DMS114 treated with DMSO at 0.1 percent for 48 hours (cell line): Measurements from ENCODE around the gene FABP3.
"Not testable (repeated sequence)": the region's sequence is repeated elsewhere in the genome, so short reads cannot be mapped to it uniquely, and the experiment has no call there.

Experiments used
- DNase-seq: peaks from one replicate; lab custom pipeline; 2025; ENCODE audit not compliant: unreplicated experiment; lab: John Stamatoyannopoulos, UW

Gene FABP3

DNA sequence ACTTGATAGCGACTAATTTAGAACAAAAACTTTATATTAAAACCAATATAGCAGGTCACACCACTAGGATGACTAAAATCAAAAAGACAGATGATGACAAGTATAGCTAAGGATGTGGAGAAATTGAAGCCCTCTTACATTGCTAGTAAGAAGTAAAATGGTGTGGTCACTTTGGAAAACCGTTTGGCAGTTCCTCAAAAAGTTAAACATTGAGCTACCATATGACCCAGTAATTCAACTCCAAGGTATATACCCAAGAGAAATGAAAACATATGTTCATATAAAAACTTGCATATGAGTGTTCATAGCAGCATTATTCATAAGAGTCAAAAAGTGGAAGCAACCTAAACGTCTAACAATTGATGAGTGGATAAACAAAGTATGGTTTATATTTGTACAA, 27.1 kb upstream of the FABP3 start:
- DNase-seq = no peak

DNA sequence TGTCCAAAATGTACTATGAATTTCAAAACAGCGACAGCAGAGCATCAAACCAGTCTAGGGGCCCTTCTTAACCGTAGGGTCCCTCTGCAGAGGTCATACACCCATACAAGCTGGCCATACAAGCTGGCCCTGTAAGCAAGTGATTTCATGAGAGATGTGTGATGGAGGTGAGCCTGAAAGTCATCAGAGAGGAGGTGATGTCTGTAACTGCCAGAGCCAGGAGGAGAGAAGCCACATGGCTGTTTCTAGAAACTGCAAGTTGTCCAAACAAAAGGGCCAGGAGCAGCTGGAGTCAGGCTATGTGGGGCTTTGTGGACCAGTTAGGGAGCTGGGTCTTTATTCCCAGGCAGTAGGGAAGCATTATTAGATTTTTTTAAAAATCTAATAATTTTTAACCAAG, 25.4 kb upstream of the FABP3 start:
- DNase-seq = no peak

DNA sequence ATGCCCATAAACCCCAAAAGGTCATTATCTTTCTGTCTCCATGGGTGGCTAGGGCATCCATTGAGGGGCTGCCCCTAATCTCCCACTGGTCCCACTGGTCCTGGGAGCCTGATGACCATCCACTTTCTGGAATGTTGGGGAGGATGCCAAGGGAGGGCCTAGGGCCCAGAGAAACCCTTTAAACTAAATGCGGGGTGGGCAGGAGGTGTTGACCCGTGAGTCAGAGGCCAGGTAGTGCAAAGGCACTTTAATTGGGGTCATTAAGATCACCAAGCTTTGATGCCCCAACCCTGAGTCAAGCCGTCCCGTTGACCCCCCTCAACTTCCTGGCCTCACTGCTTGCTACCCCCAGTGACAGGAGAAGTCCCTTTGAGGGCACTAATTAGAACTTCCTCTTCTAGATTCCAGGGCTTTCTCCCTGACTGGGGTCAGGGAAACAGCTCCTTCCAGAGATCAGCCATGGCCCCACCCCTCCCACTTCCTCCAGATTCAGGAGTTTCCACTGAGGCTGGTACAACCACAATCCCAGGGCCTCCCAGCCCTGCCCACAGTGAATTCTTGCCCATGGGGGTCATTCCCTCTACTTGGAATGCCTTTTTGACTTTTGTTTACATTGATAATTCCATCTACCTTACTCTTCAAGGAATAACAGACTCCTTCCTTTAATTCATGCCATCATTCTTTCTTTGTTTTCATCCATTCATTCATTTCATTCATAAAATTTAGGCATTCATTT, 24.7 kb upstream of the FABP3 start:
- DNase-seq = no peak

- DNase-seq = no peak
Measured at GRCh38 chr1:31396633-31397351, 23.9 kb upstream of the FABP3 start.

GRCh38 chr1:31394584-31395193, 21.8 kb upstream of the FABP3 start:
- DNase-seq = peak; percentile 50

GRCh38 chr1:31393463-31393862, 20.6 kb upstream of the FABP3 start:
- no peak for DNase-seq

- no peak for DNase-seq
Measured at GRCh38 chr1:31390071-31390470, 17.2 kb upstream of the FABP3 start.

- DNase-seq = no peak
Measured at GRCh38 chr1:31389616-31390015, 16.7 kb upstream of the FABP3 start.

DNA sequence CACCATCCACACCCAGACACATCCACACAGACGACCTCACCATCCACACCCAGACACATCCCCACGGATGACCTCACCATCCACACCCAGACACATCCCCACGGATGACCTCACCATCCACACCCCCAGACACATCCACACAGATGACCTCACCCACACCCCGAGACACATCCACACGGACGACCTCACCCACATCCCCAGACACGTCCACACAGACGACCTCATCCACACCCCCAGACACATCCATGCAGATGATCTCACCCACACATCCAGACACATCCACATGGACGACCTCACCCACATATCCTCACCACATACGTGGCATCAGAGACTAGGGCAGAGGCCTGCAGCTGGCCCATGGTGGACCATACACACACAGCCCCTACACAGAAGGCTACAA, 14.7 kb upstream of the FABP3 start:
- no peak for DNase-seq

GRCh38 chr1:31386576-31387243, 13.8 kb upstream of the FABP3 start:
- not testable (repeated sequence) for DNase-seq

- DNase-seq = no peak
Measured at GRCh38 chr1:31383967-31384366, 11.1 kb upstream of the FABP3 start.

DNA sequence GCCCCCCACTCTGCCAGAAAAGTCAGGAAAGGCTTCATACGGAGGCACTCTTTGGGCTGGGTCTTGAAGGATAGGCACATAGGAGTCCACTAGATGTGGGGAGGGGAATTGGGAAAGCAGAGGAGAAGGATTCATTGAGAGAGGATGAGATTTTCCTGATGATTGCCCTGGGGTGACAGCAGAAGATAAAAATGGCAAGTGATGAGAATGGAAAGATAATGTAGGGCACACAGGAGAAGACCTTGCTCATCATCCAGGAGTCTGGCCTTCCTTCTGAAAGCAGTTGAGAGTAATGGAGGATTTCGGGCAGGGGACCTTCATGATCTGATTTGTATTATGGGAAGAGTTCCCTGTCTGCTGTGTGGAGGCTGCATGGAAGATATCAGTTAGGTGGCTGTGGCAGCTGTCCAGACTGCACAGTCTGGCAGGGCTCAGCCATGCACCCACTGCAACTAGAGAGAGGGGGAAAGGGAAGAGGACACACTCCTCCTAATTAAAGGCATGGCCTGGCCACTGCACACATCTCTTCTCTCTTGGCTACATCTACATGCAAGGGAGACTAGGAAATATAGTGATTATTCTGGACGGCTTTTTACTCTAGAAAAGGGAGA, 9.6 kb upstream of the FABP3 start:
- DNase-seq = no peak

GRCh38 chr1:31381394-31382294, 8.8 kb upstream of the FABP3 start:
- DNase-seq = no peak

DNA sequence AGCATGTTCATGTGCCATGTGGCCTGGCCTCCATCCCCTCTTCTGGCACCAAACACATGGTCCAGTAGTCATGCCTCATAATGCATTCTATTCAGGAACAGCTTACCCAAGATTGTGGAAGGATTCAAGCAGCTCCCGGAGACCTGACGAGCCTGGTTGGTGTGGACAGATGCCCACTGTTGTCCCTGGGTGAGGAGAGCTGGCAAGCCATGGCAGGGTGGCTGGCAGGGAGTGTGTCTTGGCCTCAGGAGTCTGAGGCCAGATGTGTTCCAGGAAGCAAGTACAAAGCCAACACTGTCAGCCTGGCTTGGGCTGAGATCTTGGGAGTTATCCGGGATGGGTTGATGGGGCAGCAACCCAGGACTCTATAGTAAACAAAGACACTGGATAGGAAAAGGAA, 7.3 kb upstream of the FABP3 start:
- no peak for DNase-seq

- no peak for DNase-seq
Measured at GRCh38 chr1:31378001-31378400, 5.1 kb upstream of the FABP3 start.

DNA sequence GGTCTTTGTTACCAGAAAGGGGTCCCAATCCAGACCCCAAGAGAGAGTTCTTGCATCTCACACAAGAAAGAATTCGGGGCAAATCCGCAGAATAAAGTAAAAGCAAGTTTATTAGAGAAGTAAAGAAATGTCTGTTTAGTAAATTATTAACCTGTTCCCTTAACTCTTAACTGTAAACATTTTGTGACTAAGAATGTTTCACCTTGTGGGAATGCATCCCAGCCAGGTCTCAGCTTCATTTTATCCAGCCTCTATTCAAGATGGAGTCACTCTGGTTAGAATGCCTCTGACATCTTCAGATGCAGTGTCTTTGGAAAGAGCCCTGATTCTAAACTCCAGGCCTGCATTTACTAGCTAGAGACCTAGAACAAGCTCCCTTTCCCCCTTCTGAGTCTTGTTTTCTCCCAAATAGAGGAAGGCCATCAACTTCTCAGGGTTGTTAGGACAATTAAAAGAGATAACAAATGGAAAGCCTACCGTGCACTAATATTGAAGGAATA, 4.5 kb upstream of the FABP3 start:
- DNase-seq = no peak

- no peak for DNase-seq
Measured at GRCh38 chr1:31376375-31377134, 3.7 kb upstream of the FABP3 start.

DNA sequence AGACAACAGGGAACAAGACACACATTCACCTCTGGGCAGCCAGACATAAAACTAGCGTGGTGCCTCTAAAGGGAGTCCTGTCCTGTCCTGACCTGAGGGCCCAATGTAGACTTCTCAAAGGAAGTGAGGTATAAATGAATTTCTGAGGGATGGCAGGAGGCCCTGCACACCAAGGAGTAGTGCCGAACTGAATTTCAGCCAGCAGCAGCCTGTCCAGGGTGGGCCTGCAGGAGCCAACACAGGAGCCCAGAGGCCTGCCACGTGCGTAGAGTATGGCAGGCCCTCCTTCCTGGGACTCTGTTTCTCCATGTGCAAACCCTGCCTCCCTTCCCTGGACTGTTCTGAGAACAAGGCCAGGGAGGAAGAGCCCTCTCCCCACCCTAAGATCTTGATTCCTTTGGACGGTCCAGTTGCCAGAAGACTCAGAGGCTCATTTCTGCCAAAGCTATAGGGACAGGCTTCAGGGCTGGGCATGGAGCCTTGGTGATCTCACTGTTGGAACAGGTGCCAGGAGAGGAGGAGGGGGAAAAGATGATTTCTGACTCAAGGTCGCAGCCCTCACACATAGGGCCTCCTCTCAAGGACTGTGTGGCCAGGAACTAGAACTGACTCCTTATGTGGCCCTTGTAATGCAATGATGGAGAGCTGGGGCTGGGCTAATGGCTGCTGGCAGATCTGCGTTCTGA, 1.8 kb upstream of the FABP3 start:
- no peak for DNase-seq
